ENCODE results near the gene PPP2R1B. TPM values are rescaled to one million over a fixed set of nuclear protein-coding genes. Genes with fewer than 3 reads are reported as not detected.

The PPP2R1B gene
- total and polyA plus RNA-seq, 2 of the 8 experiments (the other 6 are each of a cell fraction or from before 2014, with no cell fraction given): 25.8 to 87.0 TPM

DNA sequence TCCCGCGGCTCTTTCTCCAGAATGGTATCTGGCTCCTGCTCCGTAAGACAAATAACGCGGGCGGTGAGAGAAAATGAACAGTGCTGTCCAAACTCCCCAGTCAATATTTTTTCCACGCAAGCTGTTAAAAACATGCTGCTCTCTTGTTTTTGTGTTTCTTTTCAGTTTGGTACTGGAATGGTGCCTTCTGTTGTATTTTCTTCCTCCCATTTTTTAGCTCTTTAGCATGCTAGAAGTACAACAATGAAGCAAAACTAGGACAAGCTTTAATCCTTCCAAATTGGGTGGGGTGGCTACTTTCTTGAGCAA, 599 bp upstream of the PPP2R1B start:
- H3K23ac ChIP-seq (ENCODE audit: insufficient read length): no peak overlapping the region
- peak overlapping the region; percentile 73 to 97 (median 86); a peak in 7 of 8 replicates for H3K4me3 ChIP-seq (ENCODE audit: extremely low read depth in 1 of 4, insufficient read depth in 2 of 4, low read depth in 3 of 4, low read length in 4 of 4)
- ChIA-PET POLR2A (ENCODE audit: partially characterized antibody) (interaction anchor here (0.6 to 4.0 kb wide), 19 partner anchors 9 to 312 kb away, joined by 3 to 25 read pairs (median 5); partner anchors contain the start of genes CFAP68 and SIK2), CTCF (ENCODE audit: partially characterized antibody) (interaction anchor here (0.7 to 11.4 kb wide), 10 partner anchors 10 to 215 kb away, joined by 3 to 106 read pairs (median 4); partner anchors contain the start of gene SIK2)
- H2AFZ ChIP-seq (ENCODE audit: low read length): peak overlapping the region; percentile 91
- no peak overlapping the region for H2BK120ac ChIP-seq (replicated peaks; ENCODE audit: low read depth, low read length)
- no peaks in the 10 kb centered on the region for H3K27me3 ChIP-seq (replicated peaks in 1 of 4; ENCODE audit: control insufficient read depth in 3 of 4, extremely low read depth in 1 of 4, insufficient read depth in 3 of 4, low read length in 3 of 4)
- no peaks in the 10 kb centered on the region; the same call in 1 of the 2 replicates for H3K79me1 ChIP-seq (ENCODE audit: low read depth, low read length)
- peaks cover 0 to 23% (median 10%) of the 10 kb centered on the region in 4 experiments; a peak in 5 of 8 replicates for H3K36me3 ChIP-seq (ENCODE audit: control insufficient read depth in 2 of 4, insufficient read depth in 4 of 4, low read length in 3 of 4)
- peaks cover 0 to 13% (median 8%) of the 10 kb centered on the region in 4 experiments; a peak in 4 of 7 replicates for H3K4me1 ChIP-seq (replicated peaks in 1 of 4; ENCODE audit: control insufficient read depth in 3 of 4, insufficient read depth in 4 of 4, low read length in 3 of 4)
- FAIRE-seq: peak; percentile 19
- peak overlapping the region in 3 of 4 experiments; percentile 74 to 91 (median 89); a peak in 6 of 7 replicates for H3K9ac ChIP-seq (replicated peaks in 1 of 4; ENCODE audit: extremely low read depth in 1 of 4, low read depth in 3 of 4, low read length in 3 of 4)
- no peak for DNase-seq (ENCODE audit: low read depth in 1 of 2, low spot score in 2 of 2)
- H2BK20ac ChIP-seq (ENCODE audit: low read length): no peak overlapping the region
- no peak overlapping the region for H4K91ac ChIP-seq (replicated peaks; ENCODE audit: insufficient read length, low read length)
- peaks cover 6% of the 10 kb centered on the region for H3K23me2 ChIP-seq (ENCODE audit: low read depth, low read length)
- no peak overlapping the region; the same call in 1 of the 2 replicates for H2BK12ac ChIP-seq (ENCODE audit: low read depth, low read length)
- H3K27ac ChIP-seq (ENCODE audit: low read depth, low read length): peak overlapping the region; percentile 93
- 0 out of 2 replicates have a peak overlapping the region, but pooled peaks have one; percentile 5 for H2BK15ac ChIP-seq (ENCODE audit: low read length)
- H4K20me1 ChIP-seq (replicated peaks in 1 of 2; ENCODE audit: control insufficient read depth in 1 of 2, insufficient read depth in 2 of 2, low read length in 2 of 2): peaks cover 0 to 3% of the 10 kb centered on the region in 2 experiments
- no peak overlapping the region for H3K14ac ChIP-seq (ENCODE audit: insufficient read length)
- no peak overlapping the region for H3K4ac ChIP-seq (replicated peaks; ENCODE audit: insufficient read length, low read depth, low read length)
- peak overlapping the region; percentile 91; the same call in 1 of the 2 replicates for H2BK5ac ChIP-seq (ENCODE audit: low read depth, low read length)
- peak overlapping the region; percentile 38 for H3K56ac ChIP-seq (replicated peaks; ENCODE audit: insufficient read length, low read depth, low read length)
- peaks cover 0 to 25% of the 10 kb centered on the region in 2 experiments; a peak in 2 of 4 replicates for H3K79me2 ChIP-seq (ENCODE audit: control insufficient read depth in 1 of 2, insufficient read depth in 2 of 2, low read length in 2 of 2)
- H4K8ac ChIP-seq (ENCODE audit: extremely low read depth, insufficient read depth, low read length): peak overlapping the region; percentile 91; the same call in 1 of the 2 replicates
- WGBS, 2 experiments (ENCODE audit: extremely low coverage in 1 of 2, insufficient coverage in 1 of 2, insufficient read length in 1 of 2, insufficient replicate concordance in 2 of 2, low coverage in 1 of 2, low lambda C conversion rate in 2 of 2, missing lambda C conversion rate in 1 of 2): 14% methylated on average over 7 of the region's 7 CpGs; no CpG with 5 or more reads in 1 of the 2 experiments
- no peak overlapping the region for H2AK5ac ChIP-seq (ENCODE audit: low read depth, low read length)
- no peaks in the 10 kb centered on the region for H3K9me3 ChIP-seq (ENCODE audit: insufficient read depth in 2 of 2, low read depth in 1 of 2, low read length in 1 of 2)
- peak overlapping the region; percentile 17 for H4K5ac ChIP-seq (ENCODE audit: insufficient read length, low read depth, low read length)
- H3K18ac ChIP-seq (ENCODE audit: extremely low read depth, low read length): peak overlapping the region; percentile 9; the same call in 1 of the 2 replicates
- peak overlapping the region; percentile 84 to 88 for H3K4me2 ChIP-seq (ENCODE audit: insufficient read depth in 1 of 2, low read depth in 2 of 2, low read length in 2 of 2)
- no peak for TF ChIP-seq MAFK (IDR thresholded peaks at IDR 0.05; ENCODE audit: low read depth, low read length)
- TF ChIP-seq JUND (IDR thresholded peaks at IDR 0.05; ENCODE audit: low read length): no peak
- no peak for TF ChIP-seq HDAC6 (IDR thresholded peaks at IDR 0.05; ENCODE audit: low read depth, low read length)
- no peak for TF ChIP-seq EGR1 (IDR thresholded peaks at IDR 0.05; ENCODE audit: borderline replicate concordance, low read depth, low read length)
- TF ChIP-seq RBBP5 (IDR thresholded peaks at IDR 0.05; ENCODE audit: borderline replicate concordance, low read depth, low read length): no peak
- TF ChIP-seq, protein P1, sequence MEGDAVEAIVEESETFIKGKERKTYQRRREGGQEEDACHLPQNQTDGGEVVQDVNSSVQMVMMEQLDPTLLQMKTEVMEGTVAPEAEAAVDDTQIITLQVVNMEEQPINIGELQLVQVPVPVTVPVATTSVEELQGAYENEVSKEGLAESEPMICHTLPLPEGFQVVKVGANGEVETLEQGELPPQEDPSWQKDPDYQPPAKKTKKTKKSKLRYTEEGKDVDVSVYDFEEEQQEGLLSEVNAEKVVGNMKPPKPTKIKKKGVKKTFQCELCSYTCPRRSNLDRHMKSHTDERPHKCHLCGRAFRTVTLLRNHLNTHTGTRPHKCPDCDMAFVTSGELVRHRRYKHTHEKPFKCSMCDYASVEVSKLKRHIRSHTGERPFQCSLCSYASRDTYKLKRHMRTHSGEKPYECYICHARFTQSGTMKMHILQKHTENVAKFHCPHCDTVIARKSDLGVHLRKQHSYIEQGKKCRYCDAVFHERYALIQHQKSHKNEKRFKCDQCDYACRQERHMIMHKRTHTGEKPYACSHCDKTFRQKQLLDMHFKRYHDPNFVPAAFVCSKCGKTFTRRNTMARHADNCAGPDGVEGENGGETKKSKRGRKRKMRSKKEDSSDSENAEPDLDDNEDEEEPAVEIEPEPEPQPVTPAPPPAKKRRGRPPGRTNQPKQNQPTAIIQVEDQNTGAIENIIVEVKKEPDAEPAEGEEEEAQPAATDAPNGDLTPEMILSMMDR (IDR thresholded peaks at IDR 0.05; ENCODE audit: control extremely low read depth in 1 of 3, insufficient read depth in 1 of 3, low read depth in 1 of 3, low read length in 3 of 3): no peak
- TF ChIP-seq CHD2 (IDR thresholded peaks at IDR 0.05; ENCODE audit: low read length): no peak
- TF ChIP-seq POLR2A (IDR thresholded peaks at IDR 0.05; ENCODE audit: control extremely low read depth in 1 of 2, low read depth in 2 of 2, low read length in 2 of 2): no peak
- TF ChIP-seq POU5F1 (IDR thresholded peaks at IDR 0.05; ENCODE audit: low read depth, low read length): no peak
- no peak for TF ChIP-seq SP1 (IDR thresholded peaks at IDR 0.05; ENCODE audit: low read depth, low read length)
- no peak for TF ChIP-seq HDAC2 (IDR thresholded peaks at IDR 0.05; ENCODE audit: borderline replicate concordance in 1 of 2, low read depth in 2 of 2, low read length in 2 of 2)

Data from H1 (cell line).